MM.1S (cell line): ENCODE measurements around the gene RNF14.

ENCODE experiments used
- EZH2 ChIP-seq: fragments of 300-600 bp; sonication (generic); optimal IDR thresholded peaks from 2 replicates; pipeline ENCODE3; 2017; ENCODE audit warnings: low read depth, mild to moderate bottlenecking, antibody characterized with exemption, low read length, mixed read lengths
- EZH2phosphoT487 ChIP-seq: fragments of 300-600 bp; sonication (generic); IDR thresholded peaks from 2 replicates; pipeline ENCODE4 v1.6.1; 2018; ENCODE audit warnings: antibody characterized with exemption, low read length
- TF ChIP-seq, protein P1 (sequence below): fragments of 300-600 bp; sonication (generic); IDR thresholded peaks from 2 replicates; pipeline ENCODE4 v1.5.1; 2016; ENCODE audit warnings: antibody characterized with exemption, low read length, mixed read lengths

DNA sequence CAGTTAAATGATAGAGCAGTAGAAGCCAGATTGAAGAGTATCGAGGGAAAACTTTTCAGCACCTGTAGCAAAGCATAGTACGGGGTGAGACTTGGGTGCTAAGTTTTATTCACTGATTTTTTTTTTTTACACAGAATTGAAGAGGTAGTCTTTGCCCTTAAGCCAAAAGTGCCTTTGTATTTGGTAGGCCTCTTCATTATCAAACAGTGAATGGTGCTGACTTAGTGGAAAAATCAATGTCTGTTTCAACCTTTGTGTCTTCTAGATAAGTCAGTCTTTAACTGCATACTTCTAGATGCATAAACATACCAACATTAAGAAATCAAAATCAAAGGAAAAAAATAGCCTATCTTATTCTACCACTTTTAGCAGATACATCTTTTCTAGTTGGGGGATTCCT is 13.7 kb downstream of the RNF14 start:
- TF ChIP-seq, protein P1, sequence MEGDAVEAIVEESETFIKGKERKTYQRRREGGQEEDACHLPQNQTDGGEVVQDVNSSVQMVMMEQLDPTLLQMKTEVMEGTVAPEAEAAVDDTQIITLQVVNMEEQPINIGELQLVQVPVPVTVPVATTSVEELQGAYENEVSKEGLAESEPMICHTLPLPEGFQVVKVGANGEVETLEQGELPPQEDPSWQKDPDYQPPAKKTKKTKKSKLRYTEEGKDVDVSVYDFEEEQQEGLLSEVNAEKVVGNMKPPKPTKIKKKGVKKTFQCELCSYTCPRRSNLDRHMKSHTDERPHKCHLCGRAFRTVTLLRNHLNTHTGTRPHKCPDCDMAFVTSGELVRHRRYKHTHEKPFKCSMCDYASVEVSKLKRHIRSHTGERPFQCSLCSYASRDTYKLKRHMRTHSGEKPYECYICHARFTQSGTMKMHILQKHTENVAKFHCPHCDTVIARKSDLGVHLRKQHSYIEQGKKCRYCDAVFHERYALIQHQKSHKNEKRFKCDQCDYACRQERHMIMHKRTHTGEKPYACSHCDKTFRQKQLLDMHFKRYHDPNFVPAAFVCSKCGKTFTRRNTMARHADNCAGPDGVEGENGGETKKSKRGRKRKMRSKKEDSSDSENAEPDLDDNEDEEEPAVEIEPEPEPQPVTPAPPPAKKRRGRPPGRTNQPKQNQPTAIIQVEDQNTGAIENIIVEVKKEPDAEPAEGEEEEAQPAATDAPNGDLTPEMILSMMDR: no peak
- no peak for TF ChIP-seq EZH2
- no peak for TF ChIP-seq EZH2phosphoT487
